Fibroblast of the aortic adventitia (primary cell): Measurements from ENCODE around the gene CAMTA1. TPM values are rescaled to one million over a fixed set of nuclear protein-coding genes. Genes with fewer than 3 reads are reported as not detected.

Experiments
- DNase-seq: peaks from one replicate; pipeline ENCODE4 v3.0.0-alpha.2; 2010; ENCODE audit warnings: low read depth
- H3K4me3 ChIP-seq: 2 replicates; pipeline ENCODE4 v1.5.1; 2011; ENCODE audit warnings: low read depth, mild to moderate bottlenecking, control low read depth, low read length, moderate library complexity
- total RNA-seq: library from RNA; depleted of rRNA; stranded (reverse); fragments of >200 nt; gene quantifications from 2 replicates; pipeline ENCODE4 v1.2.3, GENCODE V29; 2012; ENCODE audit warnings: low replicate concordance
- TF ChIP-seq, protein P1 (sequence below): IDR thresholded peaks from 2 replicates; pipeline ENCODE4 v1.5.1; 2011; ENCODE audit warnings: mild to moderate bottlenecking, low read length, control low read depth, inconsistent platforms; ENCODE audit not compliant: insufficient read depth

The CAMTA1 gene
- total RNA-seq, 1 donor, result 91.9 TPM

DNA sequence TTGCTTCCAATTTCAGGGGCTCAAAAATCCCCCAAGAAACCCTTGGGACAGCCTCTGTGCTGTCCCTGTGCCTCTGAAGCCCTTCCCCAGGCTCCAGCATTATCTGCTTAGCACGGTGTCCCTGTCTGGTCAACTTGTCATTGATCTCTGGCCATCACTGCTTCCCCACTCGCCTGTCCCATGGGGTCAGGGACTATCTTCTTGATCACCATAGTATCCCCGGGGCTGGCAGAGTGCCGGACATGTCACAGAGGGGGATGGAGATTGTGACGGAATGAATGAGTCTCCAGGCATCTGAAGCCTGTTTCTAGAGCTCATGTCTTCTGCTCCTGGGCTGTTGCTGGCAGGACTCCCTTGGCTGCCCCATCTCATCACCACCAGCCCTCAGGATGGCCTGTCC lies 886.4 kb downstream of the CAMTA1 start:
- DNase-seq, result no peak
- TF ChIP-seq, protein P1, sequence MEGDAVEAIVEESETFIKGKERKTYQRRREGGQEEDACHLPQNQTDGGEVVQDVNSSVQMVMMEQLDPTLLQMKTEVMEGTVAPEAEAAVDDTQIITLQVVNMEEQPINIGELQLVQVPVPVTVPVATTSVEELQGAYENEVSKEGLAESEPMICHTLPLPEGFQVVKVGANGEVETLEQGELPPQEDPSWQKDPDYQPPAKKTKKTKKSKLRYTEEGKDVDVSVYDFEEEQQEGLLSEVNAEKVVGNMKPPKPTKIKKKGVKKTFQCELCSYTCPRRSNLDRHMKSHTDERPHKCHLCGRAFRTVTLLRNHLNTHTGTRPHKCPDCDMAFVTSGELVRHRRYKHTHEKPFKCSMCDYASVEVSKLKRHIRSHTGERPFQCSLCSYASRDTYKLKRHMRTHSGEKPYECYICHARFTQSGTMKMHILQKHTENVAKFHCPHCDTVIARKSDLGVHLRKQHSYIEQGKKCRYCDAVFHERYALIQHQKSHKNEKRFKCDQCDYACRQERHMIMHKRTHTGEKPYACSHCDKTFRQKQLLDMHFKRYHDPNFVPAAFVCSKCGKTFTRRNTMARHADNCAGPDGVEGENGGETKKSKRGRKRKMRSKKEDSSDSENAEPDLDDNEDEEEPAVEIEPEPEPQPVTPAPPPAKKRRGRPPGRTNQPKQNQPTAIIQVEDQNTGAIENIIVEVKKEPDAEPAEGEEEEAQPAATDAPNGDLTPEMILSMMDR, result no peak
- no peak overlapping the region for H3K4me3 ChIP-seq

DNA sequence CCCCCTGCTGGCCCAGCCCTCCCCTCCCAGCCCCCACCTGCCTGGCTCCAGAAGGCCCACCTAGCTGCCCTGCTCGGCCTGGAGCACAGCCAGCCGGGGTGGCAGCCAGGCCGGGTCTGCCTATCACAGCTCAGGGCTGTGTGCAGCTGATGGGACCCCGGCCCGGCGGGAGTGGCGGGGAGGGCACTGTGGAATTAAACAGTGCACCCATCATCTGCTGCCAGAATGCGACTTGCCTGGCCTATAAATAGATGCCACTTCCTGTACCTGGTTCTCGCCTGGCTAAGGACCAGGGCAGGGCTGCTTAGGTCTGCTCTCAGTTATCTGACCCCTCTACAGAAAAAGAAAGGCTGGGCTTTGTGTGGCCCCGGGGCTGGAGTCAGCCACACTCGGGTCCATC lies 887.6 kb downstream of the CAMTA1 start:
- H3K4me3 ChIP-seq, result no peak overlapping the region
- no peak for DNase-seq
- TF ChIP-seq, protein P1, result no peak

- no peak for DNase-seq
- H3K4me3 ChIP-seq, result no peak overlapping the region
- TF ChIP-seq, protein P1, result no peak
Observed at GRCh38 chr1:7674972-7675371, 889.7 kb downstream of the CAMTA1 start.

DNA sequence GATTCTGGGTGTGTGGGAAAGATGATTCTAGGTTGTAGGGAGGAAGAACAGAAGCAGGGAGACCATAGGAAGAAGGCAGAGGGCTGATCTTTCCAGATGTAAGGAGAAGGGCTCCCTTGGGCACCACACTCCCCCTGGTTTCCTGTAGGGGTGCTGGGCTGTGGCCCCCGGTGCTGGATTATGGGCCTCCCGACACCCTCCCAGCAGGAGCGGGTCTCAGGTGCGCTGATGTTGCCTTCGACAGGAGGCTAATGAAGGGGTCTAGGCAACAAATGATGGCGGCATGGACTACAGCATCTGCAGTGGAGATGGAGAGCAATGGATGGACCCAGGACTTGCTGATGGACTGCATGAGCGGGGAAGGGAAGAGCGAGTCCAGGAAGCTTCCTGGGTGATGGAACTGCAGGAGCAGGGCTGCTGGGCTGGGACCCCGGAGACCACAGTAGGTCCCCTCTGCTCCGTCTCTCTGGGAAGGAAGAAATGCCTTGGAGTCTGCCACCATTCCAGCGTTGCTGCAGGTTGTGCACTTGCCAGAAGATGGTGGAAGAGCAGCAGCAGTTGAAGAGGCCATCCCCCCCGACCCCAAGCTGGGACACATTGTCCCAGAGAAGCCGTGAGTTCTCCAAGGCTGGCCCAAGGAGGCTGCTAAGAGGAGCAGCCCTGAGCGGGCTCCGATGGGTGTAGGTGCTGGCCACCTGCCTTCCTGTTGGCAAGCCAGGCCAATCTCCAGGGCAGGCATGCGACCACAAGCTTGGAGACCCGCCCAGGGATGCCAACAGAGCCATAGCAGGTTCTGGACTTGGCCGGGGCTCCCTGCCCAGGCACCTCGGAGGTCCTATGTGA lies 890.4 kb downstream of the CAMTA1 start:
- H3K4me3 ChIP-seq, result no peak overlapping the region
- no peak for DNase-seq
- TF ChIP-seq, protein P1, result no peak

GRCh38 chr1:7676274-7676945 lies 891.2 kb downstream of the CAMTA1 start:
- TF ChIP-seq, protein P1, result no peak
- no peak for DNase-seq
- H3K4me3 ChIP-seq, result no peak overlapping the region

DNA sequence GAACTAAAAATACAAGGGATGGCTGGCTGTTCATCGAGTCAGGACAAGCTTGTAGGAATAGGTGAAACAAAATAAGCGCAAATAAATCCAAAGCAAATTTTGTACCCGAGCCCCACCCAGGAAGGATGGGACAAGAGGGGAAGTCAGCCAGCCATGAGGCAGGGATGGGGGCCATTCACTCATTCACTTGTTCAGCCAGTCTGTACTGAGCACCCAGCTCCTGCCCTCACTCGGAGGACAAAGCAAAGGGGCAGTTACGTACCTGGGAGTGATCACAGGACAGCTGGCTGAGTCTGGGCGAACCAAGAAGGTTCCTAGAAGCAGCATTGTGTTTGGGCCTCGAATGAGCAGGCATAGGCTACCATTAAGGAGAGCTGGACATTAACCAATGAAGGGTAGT lies 891.9 kb downstream of the CAMTA1 start:
- DNase-seq, result no peak
- H3K4me3 ChIP-seq, result no peak overlapping the region
- TF ChIP-seq, protein P1, result no peak
